Hippocampal formation (tissue), 2 donors: ENCODE data around the gene ELF2.
"Not testable (repeated sequence)": the region's sequence is repeated elsewhere in the genome, so short reads cannot be mapped to it uniquely, and the experiment has no call there.

Experiments
- DNase-seq, 2 donors: peaks; one replicate each; lab custom pipeline; 2025; lab: John Stamatoyannopoulos, UW

The ELF2 gene

GRCh38 chr4:139078926-139079325 lies 98.1 kb downstream of the ELF2 start:
- no peak for DNase-seq

GRCh38 chr4:139077567-139078355 lies 99.3 kb downstream of the ELF2 start:
- DNase-seq = no peak

- DNase-seq = no peak
These were observed 100.8 kb downstream of the ELF2 start for GRCh38 chr4:139076016-139076744.

- DNase-seq = no peak
These were observed 116.4 kb downstream of the ELF2 start for GRCh38 chr4:139060591-139060990.

- DNase-seq = not testable (repeated sequence)
These were observed 118.0 kb downstream of the ELF2 start for GRCh38 chr4:139059026-139059425.

- DNase-seq = no peak
These were observed 122.1 kb downstream of the ELF2 start for GRCh38 chr4:139054791-139055505.

GRCh38 chr4:139053909-139054308 lies 123.1 kb downstream of the ELF2 start:
- no peak for DNase-seq

GRCh38 chr4:139050446-139050845 lies 126.6 kb downstream of the ELF2 start:
- DNase-seq = no peak

GRCh38 chr4:139048026-139048425 lies 129.0 kb downstream of the ELF2 start:
- no peak for DNase-seq

- no peak for DNase-seq
These were observed 132.7 kb downstream of the ELF2 start for GRCh38 chr4:139044291-139044690.

- peak in 1 of 2 donors; percentile 16 for DNase-seq
These were observed 134.0 kb downstream of the ELF2 start for GRCh38 chr4:139042981-139043460.

GRCh38 chr4:139038874-139039443 lies 138.1 kb downstream of the ELF2 start:
- no peak for DNase-seq

- DNase-seq = no peak
These were observed 140.1 kb downstream of the ELF2 start for GRCh38 chr4:139036885-139037284.

GRCh38 chr4:139035650-139036049 lies 141.4 kb downstream of the ELF2 start:
- DNase-seq = no peak

- peak; percentile 64 to 87 for DNase-seq
These were observed 146.3 kb downstream of the ELF2 start for GRCh38 chr4:139030614-139031235.

GRCh38 chr4:139029866-139030363 lies 147.1 kb downstream of the ELF2 start:
- not testable (repeated sequence) for DNase-seq

GRCh38 chr4:139028191-139028661 lies 148.8 kb downstream of the ELF2 start:
- DNase-seq = peak; percentile 31 to 48

- no peak for DNase-seq
These were observed 149.2 kb downstream of the ELF2 start for GRCh38 chr4:139027776-139028175.

GRCh38 chr4:139025841-139026240 lies 151.2 kb downstream of the ELF2 start:
- no peak for DNase-seq

- DNase-seq = no peak
These were observed 152.3 kb downstream of the ELF2 start for GRCh38 chr4:139024686-139025085.

GRCh38 chr4:139022835-139023234 lies 154.2 kb downstream of the ELF2 start:
- no peak for DNase-seq
